Measurements from ENCODE around the gene PLD3.

Gene PLD3

DNA sequence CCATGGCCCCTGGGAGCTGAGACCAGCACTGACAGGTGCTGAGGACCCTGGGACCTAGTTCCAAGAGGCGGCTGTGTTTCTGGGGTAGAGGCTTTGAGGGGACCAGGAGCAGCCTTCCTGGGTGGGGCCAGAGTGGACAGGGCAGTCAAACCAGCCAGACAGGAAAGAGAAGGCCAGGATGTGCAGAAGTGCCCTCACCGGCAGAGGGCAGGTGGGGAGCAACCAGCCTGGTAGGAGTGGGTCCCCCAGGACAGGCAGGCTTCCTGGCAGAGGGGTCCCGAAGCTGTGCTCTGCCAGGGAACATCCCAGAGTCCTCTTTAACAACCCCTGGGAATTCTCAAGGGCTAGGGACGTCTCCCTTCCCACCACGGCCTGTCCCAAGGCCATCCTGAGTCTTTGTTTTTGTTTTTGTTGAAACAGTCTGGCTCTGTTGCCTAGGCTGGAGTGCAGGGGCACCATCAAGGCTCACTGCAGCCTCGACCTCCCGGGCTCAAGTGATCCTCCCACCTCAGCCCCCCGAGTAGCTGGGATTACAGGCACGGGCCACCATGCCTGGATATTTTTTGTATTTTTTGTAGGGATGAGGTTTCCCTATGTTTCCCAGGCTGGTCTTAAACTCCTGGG is 44.5 kb downstream of the PLD3 start:
- H3K27ac ChIP-seq = no peak overlapping the region
- no peaks in the 10 kb centered on the region for H3K27me3 ChIP-seq (ENCODE audit: insufficient read depth, low read depth, severe bottlenecking)
- no peak overlapping the region for H3K4me3 ChIP-seq (ENCODE audit: low read depth, low read length)
- TF ChIP-seq, protein P1, sequence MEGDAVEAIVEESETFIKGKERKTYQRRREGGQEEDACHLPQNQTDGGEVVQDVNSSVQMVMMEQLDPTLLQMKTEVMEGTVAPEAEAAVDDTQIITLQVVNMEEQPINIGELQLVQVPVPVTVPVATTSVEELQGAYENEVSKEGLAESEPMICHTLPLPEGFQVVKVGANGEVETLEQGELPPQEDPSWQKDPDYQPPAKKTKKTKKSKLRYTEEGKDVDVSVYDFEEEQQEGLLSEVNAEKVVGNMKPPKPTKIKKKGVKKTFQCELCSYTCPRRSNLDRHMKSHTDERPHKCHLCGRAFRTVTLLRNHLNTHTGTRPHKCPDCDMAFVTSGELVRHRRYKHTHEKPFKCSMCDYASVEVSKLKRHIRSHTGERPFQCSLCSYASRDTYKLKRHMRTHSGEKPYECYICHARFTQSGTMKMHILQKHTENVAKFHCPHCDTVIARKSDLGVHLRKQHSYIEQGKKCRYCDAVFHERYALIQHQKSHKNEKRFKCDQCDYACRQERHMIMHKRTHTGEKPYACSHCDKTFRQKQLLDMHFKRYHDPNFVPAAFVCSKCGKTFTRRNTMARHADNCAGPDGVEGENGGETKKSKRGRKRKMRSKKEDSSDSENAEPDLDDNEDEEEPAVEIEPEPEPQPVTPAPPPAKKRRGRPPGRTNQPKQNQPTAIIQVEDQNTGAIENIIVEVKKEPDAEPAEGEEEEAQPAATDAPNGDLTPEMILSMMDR (IDR thresholded peaks at IDR 0.05; ENCODE audit: low read depth, low read length) = no peak
- no peaks in the 10 kb centered on the region for H3K9me3 ChIP-seq (ENCODE audit: severe bottlenecking)
- H3K36me3 ChIP-seq = no peaks in the 10 kb centered on the region
- no peak for DNase-seq

DNA sequence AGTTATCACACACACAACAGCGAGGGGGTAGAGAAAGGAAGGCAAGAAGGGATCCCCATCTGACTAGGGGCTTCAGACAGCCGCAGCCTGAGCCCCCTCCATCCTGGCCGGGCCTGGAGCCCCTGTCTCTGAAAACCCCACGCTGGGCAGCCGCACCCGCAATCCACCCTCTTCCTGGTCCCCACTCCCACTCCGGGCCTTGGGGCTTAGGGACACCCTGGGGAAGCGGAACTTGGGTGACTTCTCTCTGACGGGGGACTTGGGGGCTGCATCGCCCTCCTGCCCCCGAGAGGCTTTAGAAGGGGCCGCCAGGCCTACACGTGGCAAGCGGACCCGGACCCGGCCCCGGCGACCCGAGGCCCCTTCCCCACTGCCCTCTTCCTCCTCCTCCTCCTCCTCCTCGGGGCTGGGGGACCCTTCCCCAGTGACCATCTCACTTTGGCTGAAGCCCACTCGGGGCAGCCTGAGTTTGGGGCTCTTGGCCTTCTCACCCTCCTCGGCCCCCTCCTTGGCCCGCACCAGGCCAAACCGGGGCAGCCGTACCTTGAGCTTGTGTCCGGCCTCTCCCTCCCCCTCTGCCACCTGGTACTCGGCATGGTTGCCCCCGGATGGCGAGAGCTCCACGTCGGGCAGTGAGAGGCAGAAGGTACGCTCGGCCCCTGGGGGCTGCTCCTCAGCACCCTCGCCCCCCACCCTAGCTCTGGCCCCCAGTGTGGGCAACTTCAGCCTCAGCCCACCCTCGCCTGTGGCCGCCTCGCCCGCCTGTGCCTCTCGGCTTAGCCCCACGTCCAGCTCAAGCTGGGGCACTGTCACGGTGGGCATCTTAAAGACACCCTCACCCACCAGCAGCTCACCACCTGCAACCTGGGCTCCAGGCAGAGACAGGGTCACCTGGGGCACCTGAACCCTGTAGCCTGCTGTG is 45.7 kb downstream of the PLD3 start:
- H3K27me3 ChIP-seq (ENCODE audit: insufficient read depth, low read depth, severe bottlenecking) = no peaks in the 10 kb centered on the region
- H3K27ac ChIP-seq = no peak overlapping the region
- no peaks in the 10 kb centered on the region for H3K36me3 ChIP-seq
- no peak overlapping the region for H3K4me3 ChIP-seq (ENCODE audit: low read depth, low read length)
- TF ChIP-seq, protein P1 (IDR thresholded peaks at IDR 0.05; ENCODE audit: low read depth, low read length) = no peak
- DNase-seq = no peak
- no peaks in the 10 kb centered on the region for H3K9me3 ChIP-seq (ENCODE audit: severe bottlenecking)

DNA sequence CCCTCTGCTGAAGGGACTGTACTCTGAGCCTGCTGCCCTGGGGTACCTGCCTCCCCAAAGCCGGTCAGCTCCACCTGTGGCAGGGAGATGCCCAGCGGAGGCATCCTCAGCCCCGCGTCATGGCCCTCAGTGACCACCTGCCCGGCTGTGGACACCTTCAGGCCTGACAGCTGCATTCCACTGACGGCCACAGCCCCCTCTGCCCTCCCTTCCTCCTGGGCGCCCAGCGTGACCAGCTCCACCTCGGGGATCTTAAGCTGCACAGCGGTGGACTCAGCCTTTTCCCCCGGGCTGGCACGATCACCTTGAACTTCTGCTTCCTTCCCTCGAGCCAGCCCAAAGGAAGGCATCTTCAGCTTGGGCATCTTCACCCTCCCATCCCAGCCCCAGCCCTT is 46.3 kb downstream of the PLD3 start:
- no peak overlapping the region for H3K27ac ChIP-seq
- TF ChIP-seq, protein P1 (IDR thresholded peaks at IDR 0.05; ENCODE audit: low read depth, low read length) = no peak
- H3K36me3 ChIP-seq = no peaks in the 10 kb centered on the region
- H3K4me3 ChIP-seq (ENCODE audit: low read depth, low read length) = no peak overlapping the region
- H3K9me3 ChIP-seq (ENCODE audit: severe bottlenecking) = no peaks in the 10 kb centered on the region
- H3K27me3 ChIP-seq (ENCODE audit: insufficient read depth, low read depth, severe bottlenecking) = no peaks in the 10 kb centered on the region
- peak; percentile 30 for DNase-seq

DNA sequence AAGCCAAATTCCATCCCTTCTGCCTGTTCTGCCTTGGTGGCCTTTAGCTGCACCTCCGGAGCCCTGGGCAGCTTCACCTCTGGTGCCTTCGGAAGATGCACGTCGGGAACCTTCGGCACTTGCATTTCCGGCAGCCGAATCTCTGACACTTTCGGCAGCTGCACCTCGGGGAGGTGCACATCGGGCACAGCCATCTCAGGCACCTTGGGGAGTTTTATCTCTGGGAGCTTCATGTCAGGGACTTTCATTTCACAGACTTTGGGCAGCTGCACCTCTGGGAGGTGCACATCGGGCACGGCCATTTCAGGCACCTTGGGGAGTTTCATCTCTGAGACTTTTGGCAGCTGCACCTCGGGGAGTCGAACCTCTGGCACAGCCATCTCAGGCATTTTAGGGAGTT is 47.5 kb downstream of the PLD3 start:
- Histone ChIP-seq H3K4me3 (ENCODE audit: low read depth, low read length) (no peak overlapping the region), H3K9me3 (ENCODE audit: severe bottlenecking) (no peaks in the 10 kb centered on the region), H3K36me3 (no peaks in the 10 kb centered on the region), H3K27me3 (ENCODE audit: insufficient read depth, low read depth, severe bottlenecking) (no peaks in the 10 kb centered on the region), H3K27ac (no peak overlapping the region)
- TF ChIP-seq, protein P1 (IDR thresholded peaks at IDR 0.05; ENCODE audit: low read depth, low read length) = no peak
- DNase-seq = no peak

DNA sequence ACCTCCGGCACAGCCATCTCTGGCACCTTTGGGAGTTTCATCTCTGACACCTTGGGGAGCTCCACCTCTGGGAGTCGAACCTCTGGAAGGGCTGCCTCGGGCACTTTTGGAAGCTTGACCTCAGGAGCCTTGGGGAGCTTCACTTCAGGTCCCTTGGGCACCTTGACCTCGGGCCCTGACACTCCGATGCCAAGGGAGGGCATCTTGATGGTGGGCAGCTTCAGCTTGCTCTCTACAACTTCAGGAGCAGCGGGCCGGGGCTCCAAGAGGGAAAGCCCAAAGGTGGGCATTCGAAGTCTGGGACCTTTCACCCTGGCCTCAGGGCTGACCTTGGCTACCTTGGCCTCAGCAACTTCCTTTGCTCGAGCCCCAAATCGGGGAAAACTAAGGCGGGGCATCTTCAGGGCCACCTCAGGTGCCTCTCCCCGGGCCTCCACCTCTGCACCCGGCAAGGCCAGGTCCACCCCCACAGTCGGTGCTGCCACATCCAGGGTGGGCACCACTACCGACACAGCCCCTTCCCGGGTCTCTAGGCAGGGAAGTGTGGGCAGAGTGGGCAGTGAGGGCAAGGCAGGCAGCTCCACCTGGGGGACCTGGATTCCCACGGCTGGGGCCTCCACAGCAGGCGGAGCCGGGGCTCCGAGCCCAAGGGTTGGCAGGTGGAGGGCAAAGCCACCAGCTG is 48.5 kb downstream of the PLD3 start:
- Histone ChIP-seq H3K9me3 (ENCODE audit: severe bottlenecking) (no peaks in the 10 kb centered on the region), H3K36me3 (no peaks in the 10 kb centered on the region), H3K4me3 (ENCODE audit: low read depth, low read length) (no peak overlapping the region), H3K27ac (no peak overlapping the region), H3K27me3 (ENCODE audit: insufficient read depth, low read depth, severe bottlenecking) (no peaks in the 10 kb centered on the region)
- TF ChIP-seq, protein P1 (IDR thresholded peaks at IDR 0.05; ENCODE audit: low read depth, low read length) = no peak
- DNase-seq = no peak

Measured in WERI-Rb-1 (cell line).